Loucy (cell line): ENCODE data around the gene HCST.

Source experiments
- H2AFZ ChIP-seq: fragments of 200-600 bp; sonication (generic); 2 replicates; pipeline ENCODE4 v1.6.0; 2016; ENCODE audit warnings: antibody characterized with exemption, mild to moderate bottlenecking, low read length, moderate library complexity
- H3F3A ChIP-seq: fragments of 200-600 bp; 2 replicates; pipeline ENCODE4 v1.6.0; 2016; ENCODE audit warnings: antibody characterized with exemption, low read depth, mild to moderate bottlenecking
- H3K27me3 ChIP-seq: fragments of 200-600 bp; sonication (generic); 2 replicates; pipeline ENCODE4 v1.6.1; 2014; ENCODE audit warnings: low read length, mild to moderate bottlenecking; ENCODE audit not compliant: insufficient read depth, poor library complexity, severe bottlenecking
- H3K36me3 ChIP-seq: fragments of 200-600 bp; sonication (generic); 2 replicates; pipeline ENCODE4 v1.6.1; 2016; ENCODE audit warnings: low read length; ENCODE audit not compliant: insufficient read depth
- H3K4me1 ChIP-seq: fragments of 200-600 bp; sonication (generic); 2 replicates; pipeline ENCODE4 v1.5.1; 2014; ENCODE audit warnings: low read length, mild to moderate bottlenecking; ENCODE audit not compliant: insufficient read depth, poor library complexity, severe bottlenecking
- H3K4me2 ChIP-seq: fragments of 200-600 bp; sonication (generic); 2 replicates; pipeline ENCODE4 v1.6.0; 2014; ENCODE audit warnings: antibody characterized with exemption, low read length, low read depth, mild to moderate bottlenecking; ENCODE audit not compliant: poor library complexity, severe bottlenecking
- H3K4me3 ChIP-seq: fragments of 200-600 bp; sonication (generic); 2 replicates; pipeline ENCODE4 v1.5.1; 2014; ENCODE audit warnings: low read length, mild to moderate bottlenecking, mixed read lengths; ENCODE audit not compliant: poor library complexity, severe bottlenecking
- H3K79me2 ChIP-seq: fragments of 200-600 bp; sonication (generic); 2 replicates; pipeline ENCODE4 v1.6.1; 2014; ENCODE audit warnings: low read length; ENCODE audit not compliant: insufficient read depth
- H3K9ac ChIP-seq: fragments of 200-600 bp; sonication (generic); 2 replicates; pipeline ENCODE4 v1.6.0; 2014; ENCODE audit warnings: mild to moderate bottlenecking, low read depth, low read length, moderate library complexity; ENCODE audit not compliant: poor library complexity, severe bottlenecking
- H3K9me2 ChIP-seq: fragments of 200-600 bp; sonication (generic); replicated peaks from 2 replicates; pipeline ENCODE4 v1.6.1; 2016; ENCODE audit warnings: low read depth, low read length, mixed read lengths
- H3K9me3 ChIP-seq: fragments of 200-600 bp; sonication (generic); 2 replicates; pipeline ENCODE4 v1.6.1; 2014; ENCODE audit warnings: mild to moderate bottlenecking, antibody characterized with exemption, low read length, low read depth; ENCODE audit not compliant: insufficient read depth
- H4K20me1 ChIP-seq: fragments of 200-600 bp; sonication (generic); 2 replicates; pipeline ENCODE4 v1.6.0; 2014; ENCODE audit warnings: antibody characterized with exemption, low read length, mild to moderate bottlenecking; ENCODE audit not compliant: insufficient read depth, poor library complexity, severe bottlenecking
- EZH2phosphoT487 ChIP-seq: fragments of 200-600 bp; IDR thresholded peaks from 2 replicates; pipeline ENCODE4 v1.6.1; 2018; ENCODE audit warnings: antibody characterized with exemption, mild to moderate bottlenecking, moderate library complexity, borderline replicate concordance
- TF ChIP-seq, protein P1 (sequence below): fragments of 200-600 bp; sonication (generic); conservative IDR thresholded peaks from 2 replicates; pipeline ENCODE4 v1.5.1; 2014; ENCODE audit warnings: mild to moderate bottlenecking, antibody characterized with exemption, low read length

Gene HCST

DNA sequence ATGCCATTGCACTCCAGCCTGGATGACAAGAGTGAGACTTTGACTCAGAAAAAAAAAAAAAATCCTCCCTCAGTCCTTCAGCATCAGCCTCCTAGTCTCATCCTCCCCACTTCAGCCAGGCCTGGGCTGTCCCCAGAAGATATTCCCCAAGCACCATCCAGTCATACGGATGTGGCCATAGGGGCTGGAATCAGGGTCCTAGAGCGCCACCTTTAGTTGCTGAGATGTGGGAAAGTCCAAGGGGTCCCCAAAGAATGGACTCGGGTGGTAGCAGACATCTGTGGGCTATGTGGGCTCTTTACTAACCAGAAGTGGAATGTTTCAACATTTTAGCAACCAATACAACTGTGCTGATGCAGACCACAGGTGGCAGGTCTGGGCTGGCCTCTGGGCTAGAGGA lies 8.8 kb downstream of the HCST start:
- no peak overlapping the region for H3K4me3 ChIP-seq
- no peak overlapping the region for H3K4me2 ChIP-seq
- no peaks in the 10 kb centered on the region for H3F3A ChIP-seq
- H3K36me3 ChIP-seq, result no peaks in the 10 kb centered on the region
- no peaks in the 10 kb centered on the region for H4K20me1 ChIP-seq
- peaks cover 4% of the 10 kb centered on the region for H3K4me1 ChIP-seq
- no peaks in the 10 kb centered on the region for H3K9me2 ChIP-seq
- no peaks in the 10 kb centered on the region for H3K9me3 ChIP-seq
- H3K9ac ChIP-seq, result no peak overlapping the region
- no peak for TF ChIP-seq EZH2phosphoT487
- TF ChIP-seq, protein P1, sequence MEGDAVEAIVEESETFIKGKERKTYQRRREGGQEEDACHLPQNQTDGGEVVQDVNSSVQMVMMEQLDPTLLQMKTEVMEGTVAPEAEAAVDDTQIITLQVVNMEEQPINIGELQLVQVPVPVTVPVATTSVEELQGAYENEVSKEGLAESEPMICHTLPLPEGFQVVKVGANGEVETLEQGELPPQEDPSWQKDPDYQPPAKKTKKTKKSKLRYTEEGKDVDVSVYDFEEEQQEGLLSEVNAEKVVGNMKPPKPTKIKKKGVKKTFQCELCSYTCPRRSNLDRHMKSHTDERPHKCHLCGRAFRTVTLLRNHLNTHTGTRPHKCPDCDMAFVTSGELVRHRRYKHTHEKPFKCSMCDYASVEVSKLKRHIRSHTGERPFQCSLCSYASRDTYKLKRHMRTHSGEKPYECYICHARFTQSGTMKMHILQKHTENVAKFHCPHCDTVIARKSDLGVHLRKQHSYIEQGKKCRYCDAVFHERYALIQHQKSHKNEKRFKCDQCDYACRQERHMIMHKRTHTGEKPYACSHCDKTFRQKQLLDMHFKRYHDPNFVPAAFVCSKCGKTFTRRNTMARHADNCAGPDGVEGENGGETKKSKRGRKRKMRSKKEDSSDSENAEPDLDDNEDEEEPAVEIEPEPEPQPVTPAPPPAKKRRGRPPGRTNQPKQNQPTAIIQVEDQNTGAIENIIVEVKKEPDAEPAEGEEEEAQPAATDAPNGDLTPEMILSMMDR, result peak; percentile 48
- H2AFZ ChIP-seq, result no peak overlapping the region
- no peaks in the 10 kb centered on the region for H3K27me3 ChIP-seq
- no peaks in the 10 kb centered on the region for H3K79me2 ChIP-seq

DNA sequence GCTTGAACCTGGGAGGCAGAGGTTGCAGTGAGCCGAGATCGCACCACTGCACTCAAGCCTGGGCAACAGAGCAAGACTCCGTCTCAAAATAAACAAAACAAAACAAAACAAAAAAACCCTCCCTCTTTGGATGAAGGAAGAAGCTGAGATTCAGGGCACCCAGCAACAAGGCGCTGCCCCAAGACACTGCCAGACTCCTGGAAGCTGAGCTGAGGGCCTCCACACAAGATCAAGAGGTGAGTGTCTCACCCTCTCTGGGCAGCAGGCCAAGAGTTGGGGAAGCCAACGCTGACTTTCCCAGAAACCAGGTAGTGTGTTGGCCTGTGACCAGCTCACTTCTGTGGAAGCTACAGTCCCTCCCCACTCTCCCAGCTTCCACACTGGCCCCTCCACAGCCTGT lies 9.5 kb downstream of the HCST start:
- no peak overlapping the region for H3K9ac ChIP-seq
- TF ChIP-seq EZH2phosphoT487, result no peak
- TF ChIP-seq, protein P1, result no peak
- no peaks in the 10 kb centered on the region for H4K20me1 ChIP-seq
- H3F3A ChIP-seq, result no peaks in the 10 kb centered on the region
- no peaks in the 10 kb centered on the region for H3K27me3 ChIP-seq
- no peaks in the 10 kb centered on the region for H3K9me2 ChIP-seq
- no peak overlapping the region for H3K4me3 ChIP-seq
- H3K4me1 ChIP-seq, result peaks cover 4% of the 10 kb centered on the region
- H2AFZ ChIP-seq, result no peak overlapping the region
- no peaks in the 10 kb centered on the region for H3K9me3 ChIP-seq
- H3K36me3 ChIP-seq, result no peaks in the 10 kb centered on the region
- no peak overlapping the region for H3K4me2 ChIP-seq
- H3K79me2 ChIP-seq, result no peaks in the 10 kb centered on the region

DNA sequence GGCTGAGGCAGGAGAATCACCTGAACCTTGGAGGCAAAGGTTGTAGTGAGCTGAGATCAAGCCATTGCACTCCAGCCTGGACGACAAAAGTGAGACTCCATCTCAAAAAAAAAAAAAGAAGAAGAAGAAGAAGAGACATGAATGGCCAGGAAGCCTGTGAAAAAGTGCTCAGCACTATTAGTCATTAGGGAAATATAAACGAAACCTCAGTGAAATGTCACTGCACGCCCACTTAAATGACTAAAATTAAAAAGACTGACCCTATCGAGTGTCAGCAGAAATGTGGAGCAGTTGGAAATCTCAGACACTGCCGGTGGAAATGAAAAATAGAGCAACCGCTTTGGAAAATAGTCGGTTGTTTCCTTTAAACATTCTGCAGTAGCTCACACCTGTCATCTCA lies 11.3 kb downstream of the HCST start:
- H2AFZ ChIP-seq, result no peak overlapping the region; the same call in 1 of the 2 replicates
- TF ChIP-seq, protein P1, result no peak
- no peak for TF ChIP-seq EZH2phosphoT487
- no peaks in the 10 kb centered on the region for H3K9me3 ChIP-seq
- no peak overlapping the region for H3K9ac ChIP-seq
- no peaks in the 10 kb centered on the region for H3K9me2 ChIP-seq
- H3K36me3 ChIP-seq, result no peaks in the 10 kb centered on the region
- peaks cover 4% of the 10 kb centered on the region for H3K4me1 ChIP-seq
- no peak overlapping the region for H3K4me2 ChIP-seq
- no peaks in the 10 kb centered on the region for H4K20me1 ChIP-seq
- no peaks in the 10 kb centered on the region for H3K27me3 ChIP-seq
- H3K4me3 ChIP-seq, result no peak overlapping the region
- no peaks in the 10 kb centered on the region for H3K79me2 ChIP-seq
- no peaks in the 10 kb centered on the region for H3F3A ChIP-seq
